Stimulated activated CD4-positive, alpha-beta T cell treated with anti-CD3 and anti-CD28 coated beads, Interleukin-12 subunit alpha, Interleukin-12 subunit beta, amount 100 ng/mL, for 4 hours (primary cell): Measurements from ENCODE around the gene ITPR2.
A peak's percentile ranks its signal among the peaks of the same experiment; 100 is the strongest.
"Not testable (repeated sequence)": the region's sequence is repeated elsewhere in the genome, so short reads cannot be mapped to it uniquely, and the experiment has no call there.

ENCODE experiments used
- DNase-seq: peaks from one replicate; pipeline ENCODE4 v3.0.0-alpha.2; 2020

ITPR2 gene

GRCh38 chr12:26654623-26655022 lies 178.4 kb downstream of the ITPR2 start:
- no peak for DNase-seq

- DNase-seq = peak; percentile 6
Observed at GRCh38 chr12:26651566-26652188, 181.3 kb downstream of the ITPR2 start.

- no peak for DNase-seq
Observed at GRCh38 chr12:26651036-26651435, 182.0 kb downstream of the ITPR2 start.

- no peak for DNase-seq
Observed at GRCh38 chr12:26648999-26649398, 184.0 kb downstream of the ITPR2 start.

- DNase-seq = no peak
Observed at GRCh38 chr12:26648584-26648983, 184.4 kb downstream of the ITPR2 start.

- DNase-seq = no peak
Observed at GRCh38 chr12:26648066-26648465, 184.9 kb downstream of the ITPR2 start.

- DNase-seq = no peak
Observed at GRCh38 chr12:26647088-26647487, 185.9 kb downstream of the ITPR2 start.

GRCh38 chr12:26646571-26646970 lies 186.4 kb downstream of the ITPR2 start:
- DNase-seq = no peak

- not testable (repeated sequence) for DNase-seq
Observed at GRCh38 chr12:26644376-26644775, 188.6 kb downstream of the ITPR2 start.

GRCh38 chr12:26643532-26644315 lies 189.3 kb downstream of the ITPR2 start:
- DNase-seq = no peak

GRCh38 chr12:26642361-26642760 lies 190.6 kb downstream of the ITPR2 start:
- no peak for DNase-seq

GRCh38 chr12:26636710-26637328 lies 196.2 kb downstream of the ITPR2 start:
- DNase-seq = no peak

- DNase-seq = no peak
Observed at GRCh38 chr12:26633591-26634210, 199.3 kb downstream of the ITPR2 start.

- DNase-seq = no peak
Observed at GRCh38 chr12:26632756-26633155, 200.2 kb downstream of the ITPR2 start.

GRCh38 chr12:26631846-26632245 lies 201.1 kb downstream of the ITPR2 start:
- no peak for DNase-seq

GRCh38 chr12:26630546-26631027 lies 202.4 kb downstream of the ITPR2 start:
- no peak for DNase-seq

- DNase-seq = no peak
Observed at GRCh38 chr12:26629864-26630263, 203.1 kb downstream of the ITPR2 start.

- no peak for DNase-seq
Observed at GRCh38 chr12:26628234-26628633, 204.8 kb downstream of the ITPR2 start.

- DNase-seq = no peak
Observed at GRCh38 chr12:26627335-26627734, 205.7 kb downstream of the ITPR2 start.

- DNase-seq = no peak
Observed at GRCh38 chr12:26623136-26623535, 209.9 kb downstream of the ITPR2 start.

GRCh38 chr12:26622601-26623000 lies 210.4 kb downstream of the ITPR2 start:
- no peak for DNase-seq

- DNase-seq = no peak
Observed at GRCh38 chr12:26621932-26622331, 211.1 kb downstream of the ITPR2 start.

GRCh38 chr12:26620907-26621306 lies 212.1 kb downstream of the ITPR2 start:
- no peak for DNase-seq

GRCh38 chr12:26617513-26617912 lies 215.5 kb downstream of the ITPR2 start:
- no peak for DNase-seq
